Kidney epithelial cell (primary cell): ENCODE measurements around the gene SLC6A15. TPM values are rescaled to one million over a fixed set of nuclear protein-coding genes. Genes with fewer than 3 reads are reported as not detected.

ENCODE experiments used
- DNase-seq: peaks from one replicate; pipeline ENCODE4 v3.0.0-alpha.2; 2010; ENCODE audit warnings: low read depth
- H3K27me3 ChIP-seq: 2 replicates; pipeline ENCODE4 v1.6.0; 2011; ENCODE audit warnings: low read length; ENCODE audit not compliant: control insufficient read depth, insufficient read depth
- H3K36me3 ChIP-seq: 2 replicates; pipeline ENCODE4 v1.5.1; 2011; ENCODE audit warnings: low read length; ENCODE audit not compliant: control insufficient read depth, insufficient read depth
- H3K4me3 ChIP-seq: 2 replicates; pipeline ENCODE4 v1.5.1; 2011; ENCODE audit warnings: low read depth, mild to moderate bottlenecking, control low read depth, low read length
- total RNA-seq: library from RNA; depleted of rRNA; stranded (reverse); fragments of >200 nt; gene quantifications from 2 replicates; pipeline ENCODE4 v1.2.3, GENCODE V29; 2015
- TF ChIP-seq, protein P1 (sequence below): IDR thresholded peaks from 2 replicates; pipeline ENCODE4 v1.5.1; 2011; ENCODE audit warnings: mild to moderate bottlenecking, moderate library complexity, low read length, control low read depth, inconsistent platforms; ENCODE audit not compliant: insufficient read depth, poor library complexity, severe bottlenecking

Gene SLC6A15
- 14.9 and 15.9 TPM in 2 replicates for total RNA-seq

DNA sequence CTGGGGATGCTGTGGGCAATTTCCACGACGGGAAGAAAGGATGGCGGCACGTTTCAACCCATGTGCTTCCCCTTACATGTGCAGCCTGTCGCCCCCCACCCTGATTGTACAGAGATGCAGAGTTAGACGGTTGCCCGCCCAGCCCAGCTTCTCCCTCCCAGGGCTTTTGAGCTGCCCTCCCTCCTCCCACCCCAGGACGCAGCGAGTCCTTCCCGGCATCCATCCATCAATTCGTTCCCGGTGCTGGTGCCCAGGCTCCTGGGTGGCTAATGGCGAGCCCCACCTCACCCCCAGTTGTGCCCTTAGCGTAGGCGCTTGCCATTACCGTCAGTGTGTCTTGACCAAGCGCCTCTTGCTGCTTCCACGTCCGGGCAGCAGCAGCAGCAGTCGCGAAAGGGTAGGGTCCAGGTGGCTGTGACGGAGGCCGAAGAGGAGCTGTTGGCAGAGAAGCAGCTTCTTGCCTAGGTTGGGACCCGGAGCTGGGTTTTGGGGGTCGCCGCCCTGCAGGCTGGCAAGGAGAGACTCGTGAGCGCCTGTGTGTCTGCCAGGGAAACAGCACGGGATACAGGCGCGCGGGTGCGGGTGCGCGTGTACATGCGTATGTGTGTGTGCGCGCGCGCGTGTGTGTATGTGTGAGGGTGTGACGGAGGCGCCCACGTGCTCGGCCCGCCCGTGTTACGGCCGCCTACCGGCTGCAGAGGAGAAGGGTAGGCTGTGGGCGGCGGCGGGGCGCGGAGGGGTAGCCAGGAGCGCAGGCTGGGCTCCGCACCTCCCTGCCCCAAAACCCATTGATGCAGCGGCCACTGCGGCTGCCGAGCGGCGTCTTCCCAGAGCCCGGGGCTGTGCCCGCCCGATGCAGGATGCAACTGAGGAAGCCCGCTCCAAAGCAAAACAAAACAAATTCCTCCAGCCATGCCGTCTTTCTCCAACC, at the start of gene SLC6A15:
TSS of gene SLC6A15 (minus strand) at position 602 of the 931 bp plus-strand sequence. CDS start 20,679 bp downstream, outside the sequence.
- H3K27me3 ChIP-seq = peaks cover 16% of the 10 kb centered on the region
- H3K36me3 ChIP-seq = no peaks in the 10 kb centered on the region
- peak within 1 kb of the TSS; percentile 54 for H3K4me3 ChIP-seq
- DNase-seq = no peak
- TF ChIP-seq, protein P1, sequence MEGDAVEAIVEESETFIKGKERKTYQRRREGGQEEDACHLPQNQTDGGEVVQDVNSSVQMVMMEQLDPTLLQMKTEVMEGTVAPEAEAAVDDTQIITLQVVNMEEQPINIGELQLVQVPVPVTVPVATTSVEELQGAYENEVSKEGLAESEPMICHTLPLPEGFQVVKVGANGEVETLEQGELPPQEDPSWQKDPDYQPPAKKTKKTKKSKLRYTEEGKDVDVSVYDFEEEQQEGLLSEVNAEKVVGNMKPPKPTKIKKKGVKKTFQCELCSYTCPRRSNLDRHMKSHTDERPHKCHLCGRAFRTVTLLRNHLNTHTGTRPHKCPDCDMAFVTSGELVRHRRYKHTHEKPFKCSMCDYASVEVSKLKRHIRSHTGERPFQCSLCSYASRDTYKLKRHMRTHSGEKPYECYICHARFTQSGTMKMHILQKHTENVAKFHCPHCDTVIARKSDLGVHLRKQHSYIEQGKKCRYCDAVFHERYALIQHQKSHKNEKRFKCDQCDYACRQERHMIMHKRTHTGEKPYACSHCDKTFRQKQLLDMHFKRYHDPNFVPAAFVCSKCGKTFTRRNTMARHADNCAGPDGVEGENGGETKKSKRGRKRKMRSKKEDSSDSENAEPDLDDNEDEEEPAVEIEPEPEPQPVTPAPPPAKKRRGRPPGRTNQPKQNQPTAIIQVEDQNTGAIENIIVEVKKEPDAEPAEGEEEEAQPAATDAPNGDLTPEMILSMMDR = peak; percentile 51

DNA sequence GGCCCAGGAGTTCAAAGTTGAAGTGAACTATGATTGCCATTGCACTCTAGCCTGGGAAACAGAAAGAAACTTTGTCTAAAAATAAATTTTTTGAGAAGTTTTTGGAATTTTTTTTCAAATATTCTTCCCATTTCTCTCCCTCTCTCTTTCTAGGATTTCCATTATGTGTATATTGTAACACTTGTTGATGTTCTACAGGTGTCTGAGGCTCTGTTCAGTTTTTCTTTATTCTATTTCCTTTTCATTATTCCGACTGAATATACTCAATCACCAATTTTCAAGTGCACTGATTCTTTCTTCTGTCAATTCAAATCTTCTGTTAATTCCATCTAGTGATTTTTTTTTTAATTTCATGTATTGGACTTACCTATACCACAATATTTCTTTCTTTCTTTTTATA, 48.3 kb upstream of the SLC6A15 start:
- DNase-seq = no peak
- TF ChIP-seq, protein P1 = no peak
- no peaks in the 10 kb centered on the region for H3K27me3 ChIP-seq
- no peaks in the 10 kb centered on the region for H3K36me3 ChIP-seq
- no peak overlapping the region for H3K4me3 ChIP-seq

DNA sequence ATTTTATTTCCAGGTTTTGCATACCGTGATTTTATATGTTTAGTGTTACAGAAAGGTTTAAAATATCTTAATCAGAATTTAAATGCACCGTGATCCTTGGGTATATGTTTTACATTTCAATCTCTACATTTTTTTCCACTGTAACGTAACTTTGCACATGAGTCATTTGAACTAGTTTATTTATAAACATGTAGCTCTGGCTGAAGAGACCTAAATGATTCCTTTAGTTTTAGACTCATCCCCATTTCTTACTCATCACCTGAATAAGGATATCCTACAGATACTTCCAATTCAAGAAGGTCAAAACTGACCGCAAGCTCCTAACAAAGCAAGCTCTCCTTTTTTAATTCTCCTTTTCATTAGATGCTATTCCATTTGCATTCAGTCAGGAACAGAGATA, 42.7 kb upstream of the SLC6A15 start:
- TF ChIP-seq, protein P1 = no peak
- H3K27me3 ChIP-seq = no peaks in the 10 kb centered on the region
- H3K36me3 ChIP-seq = no peaks in the 10 kb centered on the region
- H3K4me3 ChIP-seq = no peak overlapping the region
- no peak for DNase-seq

DNA sequence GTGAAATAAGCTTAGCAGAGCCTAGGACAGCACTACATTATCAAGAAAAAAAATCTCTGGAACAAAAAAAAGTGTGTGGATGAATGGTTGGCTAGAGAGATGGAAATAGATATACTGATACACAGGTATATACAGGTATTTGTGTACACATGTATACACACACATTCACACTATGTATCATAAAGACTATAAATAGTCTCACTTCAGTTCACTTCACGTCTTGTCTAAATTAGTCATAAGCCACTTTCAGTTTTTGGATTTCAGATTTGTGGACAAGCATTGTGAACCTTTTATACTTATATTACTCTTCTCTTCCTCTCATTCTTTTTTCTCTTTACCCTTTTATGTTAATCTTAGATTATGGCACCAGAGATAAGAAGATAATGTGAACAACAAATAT, 41.8 kb upstream of the SLC6A15 start:
- Histone ChIP-seq H3K36me3 (no peaks in the 10 kb centered on the region), H3K27me3 (no peaks in the 10 kb centered on the region), H3K4me3 (no peak overlapping the region)
- no peak for DNase-seq
- TF ChIP-seq, protein P1 = no peak

DNA sequence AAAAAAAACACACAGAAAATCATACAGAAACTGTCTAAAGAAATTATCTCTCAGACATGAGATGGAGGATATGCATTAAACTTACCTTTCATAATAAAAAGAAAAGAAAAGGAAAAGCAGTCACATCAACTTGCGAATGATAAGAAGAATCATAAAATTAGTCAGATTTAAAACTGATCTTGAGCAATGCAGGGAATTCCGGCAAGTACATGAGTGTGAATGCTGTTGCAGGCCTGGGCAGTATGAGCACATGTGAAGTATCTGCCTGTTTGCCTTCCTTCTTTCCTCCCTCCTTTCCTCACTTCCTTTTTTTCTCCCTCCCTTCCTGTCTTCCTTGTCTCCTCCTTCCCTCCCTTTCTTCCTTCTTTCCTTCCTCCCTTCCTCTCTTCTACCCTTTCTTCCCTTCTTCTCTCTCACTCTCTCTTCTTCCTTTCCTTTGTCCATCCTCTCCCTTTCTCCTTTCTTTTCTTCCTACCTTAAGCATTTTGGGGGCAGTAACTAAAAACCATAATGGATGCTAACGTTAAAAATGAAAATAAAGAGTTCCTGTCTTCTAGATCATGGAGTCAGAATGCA, 38.5 kb upstream of the SLC6A15 start:
- Histone ChIP-seq H3K27me3 (no peaks in the 10 kb centered on the region), H3K36me3 (no peaks in the 10 kb centered on the region), H3K4me3 (no peak overlapping the region)
- no peak for DNase-seq
- TF ChIP-seq, protein P1 = no peak
